Thyroid gland (tissue), 4 donors: ENCODE measurements around the gene GTPBP6. TPM values are rescaled to one million over a fixed set of nuclear protein-coding genes. Genes with fewer than 3 reads are reported as not detected.

Source experiments
- DNase-seq, 2 donors: peaks; one replicate each; pipeline ENCODE4 v3.0.0-alpha.2; 2019
- H3K27ac ChIP-seq, 3 donors: fragments of 200-600 bp; sonication (generic); 1 replicate in 2 of 3; 2 replicates in 1 of 3; pipeline ENCODE4 v1.5.1; 2016 to 2019; ENCODE audit warnings: mild to moderate bottlenecking in 1 of 3, moderate library complexity in 1 of 3
- H3K27me3 ChIP-seq: fragments of 200-600 bp; sonication (generic); one replicate; pipeline ENCODE4 v1.5.1; 2019
- H3K36me3 ChIP-seq, 2 donors: fragments of 200-600 bp; sonication (generic); one replicate each; pipeline ENCODE4 v1.5.1; 2016 to 2019
- H3K4me1 ChIP-seq, 2 donors: fragments of 200-600 bp; sonication (generic); one replicate each; pipeline ENCODE4 v1.5.1; 2017 to 2019
- H3K4me3 ChIP-seq, 3 donors: fragments of 200-600 bp; sonication (generic); replicated peaks in 1 of 3; 1 replicate in 2 of 3; 2 replicates in 1 of 3; pipeline ENCODE4 v1.5.1; 2016; ENCODE audit warnings: mild to moderate bottlenecking in 1 of 3
- H3K9me3 ChIP-seq: fragments of 200-600 bp; sonication (generic); one replicate; pipeline ENCODE4 v1.5.1; 2017
- POLR2A ChIP-seq, 2 donors: fragments of 450-650 bp; IDR thresholded peaks; one replicate each; pipeline ENCODE4 v1.6.1; 2017; ENCODE audit warnings: antibody characterized with exemption in 2 of 2, mild to moderate bottlenecking in 2 of 2, moderate library complexity in 1 of 2
- WGBS, 2 donors: methylation state at CpG; one replicate each; pipeline ENCODE4 v1.1.5; 2017; 5-methylcytosine and 5-hydroxymethylcytosine counted together
- intact Hi-C: fragments of 100-400 bp; cut with DNase I; formaldehyde crosslinking; loops from one replicate; pipeline ENCODE4 v1.15.1; 2023
- total RNA-seq, 4 donors: library from RNA; depleted of rRNA; stranded (reverse); fragments of >200 nt; gene quantifications; one replicate each; pipeline ENCODE4 v1.2.3, GENCODE V29; 2016
- TF ChIP-seq, protein P1 (sequence below), 6 experiments: fragments of 200-600 bp in 3 of 6; fragments of 450-650 bp in 3 of 6; sonication (generic) in 3 of 6; IDR thresholded peaks; one replicate each; pipeline ENCODE4 v1.5.1; 2016 to 2019; ENCODE audit warnings: antibody characterized with exemption in 6 of 6, mild to moderate bottlenecking in 2 of 6, inconsistent platforms in 1 of 6, moderate library complexity in 1 of 6

GTPBP6 gene
- total RNA-seq, 4 donors from 2014 or later, result 39.9 to 54.9 (median 47.9) TPM

DNA sequence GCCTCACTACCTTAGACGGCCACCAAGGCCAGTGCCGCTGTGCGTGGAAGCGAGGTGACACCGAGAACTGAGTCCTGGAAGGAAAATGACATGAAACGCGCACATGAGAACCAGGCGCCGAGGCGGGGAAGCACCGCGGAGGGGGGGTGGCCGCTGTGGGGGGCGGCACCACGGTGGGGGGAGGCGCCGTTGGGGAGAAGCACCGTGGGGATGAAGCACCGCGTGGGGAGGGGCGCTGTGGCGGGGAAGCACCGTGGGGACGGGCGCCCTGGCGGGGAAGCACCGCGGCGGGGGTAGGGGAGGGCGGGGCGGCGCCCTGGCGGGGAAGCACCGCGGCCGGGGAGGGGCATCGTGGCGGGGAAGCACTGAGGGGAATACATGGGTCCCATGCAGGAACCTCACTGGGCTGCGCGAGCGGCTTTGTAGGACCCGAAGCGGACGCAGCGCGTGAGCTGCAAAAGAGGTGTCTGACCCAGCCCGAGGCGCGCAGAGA lies 40.1 kb upstream of the GTPBP6 start:
- Histone ChIP-seq H3K27ac (no peak overlapping the region), H3K36me3 (peaks cover 3 to 4% of the 10 kb centered on the region in 2 donors), H3K9me3 (no peaks in the 10 kb centered on the region), H3K4me3 (no peak overlapping the region), H3K27me3 (no peaks in the 10 kb centered on the region), H3K4me1 (no peaks in the 10 kb centered on the region)
- no peak for DNase-seq
- 94 to 96% methylated on average over 45 to 49 of the region's 49 CpGs for WGBS, 2 donors
- intact Hi-C loops, result no loop called here
- TF ChIP-seq, protein P1, sequence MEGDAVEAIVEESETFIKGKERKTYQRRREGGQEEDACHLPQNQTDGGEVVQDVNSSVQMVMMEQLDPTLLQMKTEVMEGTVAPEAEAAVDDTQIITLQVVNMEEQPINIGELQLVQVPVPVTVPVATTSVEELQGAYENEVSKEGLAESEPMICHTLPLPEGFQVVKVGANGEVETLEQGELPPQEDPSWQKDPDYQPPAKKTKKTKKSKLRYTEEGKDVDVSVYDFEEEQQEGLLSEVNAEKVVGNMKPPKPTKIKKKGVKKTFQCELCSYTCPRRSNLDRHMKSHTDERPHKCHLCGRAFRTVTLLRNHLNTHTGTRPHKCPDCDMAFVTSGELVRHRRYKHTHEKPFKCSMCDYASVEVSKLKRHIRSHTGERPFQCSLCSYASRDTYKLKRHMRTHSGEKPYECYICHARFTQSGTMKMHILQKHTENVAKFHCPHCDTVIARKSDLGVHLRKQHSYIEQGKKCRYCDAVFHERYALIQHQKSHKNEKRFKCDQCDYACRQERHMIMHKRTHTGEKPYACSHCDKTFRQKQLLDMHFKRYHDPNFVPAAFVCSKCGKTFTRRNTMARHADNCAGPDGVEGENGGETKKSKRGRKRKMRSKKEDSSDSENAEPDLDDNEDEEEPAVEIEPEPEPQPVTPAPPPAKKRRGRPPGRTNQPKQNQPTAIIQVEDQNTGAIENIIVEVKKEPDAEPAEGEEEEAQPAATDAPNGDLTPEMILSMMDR (IDR thresholded peaks at IDR 0.05), result no peak
- no peak for TF ChIP-seq POLR2A (IDR thresholded peaks at IDR 0.05)

DNA sequence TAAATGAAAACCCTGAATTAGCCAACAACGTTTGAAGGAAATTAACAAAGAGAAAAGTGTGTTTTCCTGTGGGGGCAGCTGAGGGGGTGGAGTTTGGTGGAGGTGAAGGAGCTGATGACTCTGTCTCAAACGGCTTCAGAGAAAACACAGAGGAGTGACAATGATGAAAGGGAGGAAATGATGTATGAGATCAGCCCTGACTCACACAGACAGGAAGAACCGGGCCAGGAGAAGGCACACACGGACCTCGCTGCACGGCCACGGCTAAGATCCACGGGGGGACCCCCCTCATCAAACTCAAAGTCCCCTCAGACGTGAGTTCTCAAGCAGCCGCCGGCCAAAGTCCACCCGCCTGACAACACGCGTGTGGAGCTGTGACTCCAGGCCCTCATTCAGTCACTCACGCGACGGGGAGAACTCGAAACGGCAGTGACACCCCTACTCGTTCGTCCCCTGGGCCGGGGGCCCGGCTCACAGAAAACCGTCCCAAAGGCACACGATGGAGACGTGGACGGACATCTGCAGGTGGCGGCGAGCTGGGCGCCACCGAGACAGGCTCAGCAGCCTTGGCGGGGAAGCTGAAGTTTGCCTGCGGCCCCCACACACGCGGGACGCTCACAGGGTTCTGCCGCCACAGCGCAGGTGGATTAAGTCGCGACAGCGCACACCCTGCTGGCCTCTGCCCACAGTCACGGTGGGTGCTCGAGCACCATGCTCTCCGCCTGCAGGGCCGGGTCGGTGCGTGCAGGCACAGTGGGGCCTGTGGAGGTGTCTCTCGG lies 39.3 kb upstream of the GTPBP6 start:
- Histone ChIP-seq H3K27me3 (no peaks in the 10 kb centered on the region), H3K36me3 (peaks cover 3 to 4% of the 10 kb centered on the region in 2 donors), H3K4me1 (no peaks in the 10 kb centered on the region), H3K27ac (no peak overlapping the region), H3K9me3 (no peaks in the 10 kb centered on the region), H3K4me3 (no peak overlapping the region)
- 89 to 90% methylated on average over 28 to 48 of the region's 48 CpGs for WGBS, 2 donors
- no peak for DNase-seq
- TF ChIP-seq, protein P1 (IDR thresholded peaks at IDR 0.05), result no peak
- TF ChIP-seq POLR2A (IDR thresholded peaks at IDR 0.05), result no peak
- intact Hi-C loops, result no loop called here

DNA sequence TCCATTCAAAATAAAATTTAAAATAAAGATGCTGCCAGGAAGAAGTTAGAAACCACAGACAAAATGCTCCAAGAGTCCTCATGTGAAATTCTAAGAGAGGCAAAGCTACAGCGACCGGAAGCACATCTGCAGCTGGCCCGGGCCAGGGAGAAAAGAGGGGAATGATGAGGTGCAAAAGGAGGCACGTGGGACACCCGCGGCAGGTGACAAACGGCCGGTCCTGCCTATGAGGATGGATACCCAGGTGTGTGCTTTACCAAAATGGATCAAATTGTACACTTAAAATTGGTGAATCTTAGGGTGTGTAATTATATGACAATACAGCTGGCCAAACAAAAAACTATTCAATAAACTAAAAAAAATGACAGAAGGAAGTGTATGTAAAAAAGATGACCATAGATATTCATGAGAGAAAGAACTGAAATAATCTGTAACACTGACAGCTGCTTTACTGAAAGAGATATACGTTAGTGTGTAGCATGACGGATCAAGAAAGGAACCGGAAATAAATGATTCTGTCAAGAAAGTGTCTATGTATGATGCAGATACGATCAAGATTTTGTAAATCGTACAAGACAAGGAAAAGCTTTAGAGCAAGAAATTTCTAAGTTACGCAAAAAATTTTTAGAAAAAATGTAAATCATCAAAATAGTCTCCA lies 38.6 kb upstream of the GTPBP6 start:
- WGBS, 2 donors, result 89 to 93% methylated on average over 14 of the region's 14 CpGs
- H3K9me3 ChIP-seq, result no peaks in the 10 kb centered on the region
- no peak overlapping the region for H3K27ac ChIP-seq
- TF ChIP-seq POLR2A (IDR thresholded peaks at IDR 0.05), result no peak
- TF ChIP-seq, protein P1 (IDR thresholded peaks at IDR 0.05), result no peak
- intact Hi-C loops, result no loop called here
- peaks cover 3 to 4% of the 10 kb centered on the region in 2 donors for H3K36me3 ChIP-seq
- no peak for DNase-seq
- H3K4me1 ChIP-seq, result no peaks in the 10 kb centered on the region
- H3K27me3 ChIP-seq, result no peaks in the 10 kb centered on the region
- no peak overlapping the region for H3K4me3 ChIP-seq

DNA sequence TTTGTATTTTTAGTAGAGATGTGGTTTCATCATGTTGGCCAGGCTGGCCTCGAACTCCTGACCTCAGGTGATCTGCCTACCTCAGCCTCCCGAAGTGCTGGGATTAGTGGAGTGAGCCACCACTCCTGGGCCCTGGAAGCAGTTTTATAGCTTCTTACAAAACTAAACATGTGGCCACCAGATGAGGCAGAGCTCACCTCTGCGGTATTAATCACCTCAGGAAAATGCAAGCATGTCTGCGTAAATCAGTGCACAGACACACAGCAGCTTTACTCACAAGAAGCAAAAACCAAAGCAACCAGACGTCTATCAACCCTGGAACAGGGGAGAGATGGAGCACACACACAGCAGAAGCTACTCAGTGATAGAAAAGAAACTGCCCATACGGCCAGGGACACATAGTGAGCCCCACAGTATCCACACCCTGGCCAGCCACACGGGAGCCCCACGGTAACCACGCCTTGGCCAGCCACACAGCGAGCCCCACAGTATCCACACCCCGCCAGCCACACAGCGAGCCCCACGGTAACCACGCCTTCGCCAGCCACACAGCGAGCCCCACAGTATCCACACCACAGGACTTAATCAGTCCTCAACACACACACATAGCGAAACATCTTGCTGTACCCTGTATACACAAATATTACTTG lies 37.9 kb upstream of the GTPBP6 start:
- Histone ChIP-seq H3K27me3 (no peaks in the 10 kb centered on the region), H3K9me3 (no peaks in the 10 kb centered on the region), H3K4me3 (no peak overlapping the region), H3K4me1 (no peaks in the 10 kb centered on the region), H3K27ac (no peak overlapping the region), H3K36me3 (peaks cover 3 to 4% of the 10 kb centered on the region in 2 donors)
- WGBS, 2 donors, result 94 to 95% methylated on average over 17 of the region's 17 CpGs
- TF ChIP-seq, protein P1 (IDR thresholded peaks at IDR 0.05), result no peak
- intact Hi-C loops, result no loop called here
- no peak for DNase-seq
